GM21526 (cell line): ENCODE results near the gene ENTPD5.
"Not testable (repeated sequence)": the region's sequence is repeated elsewhere in the genome, so short reads cannot be mapped to it uniquely, and the experiment has no call there.

ENCODE experiments used
- ATAC-seq: cut with Tn5 transposase; IDR thresholded peaks from one replicate; pipeline ENCODE4 v1.9.1; 2021; ENCODE audit warnings: moderate library complexity; ENCODE audit not compliant: unreplicated experiment, low FRiP score

The ENTPD5 gene

DNA sequence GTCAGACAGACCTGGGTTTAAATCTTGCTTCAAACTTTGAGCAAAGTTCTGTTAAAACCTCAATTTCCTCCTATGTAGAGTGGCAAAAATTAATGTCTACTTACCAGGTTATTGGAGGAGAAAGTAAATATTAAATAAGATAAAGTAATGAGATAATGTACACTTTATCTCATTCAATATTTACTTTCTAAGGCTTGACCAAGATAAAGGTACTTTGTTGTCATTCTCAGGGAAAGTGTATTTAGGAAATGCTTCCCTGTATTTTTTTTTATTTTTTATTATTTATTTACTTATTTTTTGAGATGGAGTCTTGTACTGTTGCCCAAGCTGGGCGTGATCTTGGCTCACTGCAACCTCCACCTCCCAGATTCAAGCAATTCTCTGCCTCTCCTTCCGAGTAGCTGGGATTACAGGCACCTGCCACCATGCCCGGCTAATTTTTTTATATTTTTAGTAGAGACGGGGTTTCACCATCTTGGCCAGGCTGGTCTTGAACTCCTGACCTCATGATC, 73.9 kb downstream of the ENTPD5 start:
- ATAC-seq = no peak

DNA sequence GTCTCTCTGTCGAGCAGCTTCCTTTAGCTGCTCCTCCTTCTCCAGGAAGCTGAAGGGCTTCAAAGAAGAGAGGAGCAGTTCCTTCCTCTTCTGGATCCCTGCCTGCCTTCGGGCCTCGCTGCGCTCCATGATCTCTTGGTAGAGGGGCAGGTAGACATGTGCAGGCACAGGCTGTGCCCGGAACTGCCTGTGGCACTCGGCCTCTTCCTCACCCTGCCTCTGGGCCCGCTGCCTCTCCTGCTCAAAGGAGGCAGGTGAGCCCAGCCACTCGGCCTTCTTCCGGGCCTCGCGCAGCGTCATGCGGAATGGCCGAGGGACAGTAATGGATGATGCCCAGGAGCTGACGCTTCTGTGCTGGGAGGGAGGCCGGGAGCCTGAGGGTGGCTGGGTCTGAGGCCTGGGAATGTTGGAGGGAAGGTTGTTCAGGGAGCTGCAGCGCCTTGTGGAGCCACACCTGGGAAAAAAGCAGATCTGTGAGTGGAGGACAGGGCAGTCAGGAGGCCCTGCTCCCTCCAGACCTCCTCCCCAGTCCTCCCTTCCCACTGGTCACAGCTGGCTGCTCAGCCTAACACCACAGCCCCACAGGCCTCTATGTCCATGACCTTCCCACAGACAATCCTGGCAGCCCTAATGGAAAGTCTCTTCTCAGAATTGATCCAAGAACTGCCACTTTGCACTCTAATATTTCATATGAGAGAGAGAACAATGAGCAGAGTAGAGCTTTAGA, 74.5 kb downstream of the ENTPD5 start:
- ATAC-seq = no peak

DNA sequence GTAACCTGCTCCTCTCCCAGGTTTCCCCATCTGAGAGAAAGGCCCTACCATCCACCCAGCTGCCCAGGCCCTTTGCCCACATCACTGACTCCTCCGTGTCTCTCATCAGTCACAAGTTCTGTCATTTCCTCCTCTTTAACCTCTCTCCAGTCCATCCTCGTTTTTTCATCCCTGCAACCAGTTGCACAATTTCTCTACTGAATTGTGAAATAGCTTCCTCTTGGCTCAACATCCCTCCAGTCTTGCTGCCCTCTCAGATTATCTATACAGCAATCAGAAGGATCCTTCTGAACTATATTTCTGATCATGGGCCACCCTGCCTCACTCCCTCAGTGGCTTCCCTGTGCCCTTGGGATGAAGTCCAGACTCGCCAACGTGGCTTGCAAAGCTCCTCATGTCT, 76.0 kb downstream of the ENTPD5 start:
- ATAC-seq = no peak

DNA sequence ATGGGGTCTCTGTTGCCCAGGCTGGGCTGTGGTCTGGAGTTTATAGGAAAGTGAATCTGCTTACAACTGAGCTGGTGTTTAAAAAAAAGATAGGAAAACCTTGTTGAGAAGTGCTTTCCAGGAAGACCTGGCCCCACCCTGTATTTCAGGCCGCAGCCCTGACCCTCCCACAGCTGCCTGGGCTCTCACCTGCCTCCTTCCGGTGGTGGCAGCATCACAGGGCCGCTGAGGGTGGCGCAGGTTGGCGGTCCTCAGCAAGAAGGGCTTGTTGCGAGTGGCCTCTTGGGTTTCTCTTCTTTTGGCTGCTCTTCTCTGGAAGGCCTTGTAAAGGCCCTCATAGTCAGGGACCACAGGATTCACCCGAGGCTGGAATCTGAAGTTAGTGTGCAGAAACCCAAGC, 76.9 kb downstream of the ENTPD5 start:
- ATAC-seq = no peak

DNA sequence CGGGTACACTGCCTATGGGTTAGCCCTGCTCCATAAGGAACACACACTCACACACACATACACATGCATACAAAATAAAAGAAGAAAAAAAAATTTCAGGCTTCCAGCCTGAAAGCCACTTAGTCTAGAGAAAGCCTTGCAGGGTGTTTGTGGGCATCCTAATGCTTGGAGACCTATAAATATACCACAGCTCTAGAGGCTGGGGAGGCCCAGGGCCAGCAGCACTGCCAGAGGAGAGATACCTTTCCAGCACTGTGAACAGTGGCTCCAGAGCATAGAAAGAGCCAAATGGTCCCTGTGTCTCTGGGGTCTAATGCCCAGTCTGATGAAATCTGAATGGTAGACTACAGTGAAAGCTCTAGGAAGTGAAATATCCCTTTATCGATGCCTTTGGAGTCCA, 82.1 kb downstream of the ENTPD5 start:
- no peak for ATAC-seq

DNA sequence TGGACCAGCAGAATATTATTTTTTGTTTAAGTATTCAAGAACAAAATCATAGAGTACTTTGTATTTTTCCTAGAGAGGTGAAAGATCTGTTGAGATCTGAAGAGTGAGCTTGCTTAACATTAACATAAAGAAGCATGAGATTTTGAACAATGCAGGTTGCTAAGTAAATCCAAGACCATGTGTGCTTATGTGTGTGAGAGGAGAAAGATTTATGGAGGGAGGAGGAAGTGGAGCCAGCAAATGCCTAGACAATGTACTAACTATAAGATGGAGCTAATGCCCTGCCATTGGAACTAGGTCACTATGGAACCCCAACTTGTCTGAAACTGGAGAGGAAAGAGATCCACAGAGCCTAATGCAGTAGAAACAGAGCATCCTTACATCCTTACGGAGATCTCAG, 82.5 kb downstream of the ENTPD5 start:
- no peak for ATAC-seq

DNA sequence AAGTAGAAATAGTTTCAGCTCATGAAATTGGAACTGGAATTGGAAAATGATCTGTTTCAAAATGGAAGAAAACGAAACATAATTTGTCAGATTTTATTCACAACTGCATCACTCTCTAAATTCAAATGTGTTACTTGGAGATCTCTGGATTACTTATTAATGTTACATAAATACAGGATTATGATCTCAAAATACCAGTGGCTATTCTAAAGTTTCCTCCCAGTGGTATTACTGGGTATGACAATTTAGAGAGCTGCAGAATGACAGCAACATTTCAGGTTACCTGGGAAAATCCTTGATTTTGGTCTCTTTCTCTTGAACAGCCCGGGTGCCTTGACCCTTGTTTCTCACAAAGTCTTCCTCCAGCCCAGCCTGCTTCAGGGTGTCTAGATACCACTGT, 83.4 kb downstream of the ENTPD5 start:
- ATAC-seq = no peak

DNA sequence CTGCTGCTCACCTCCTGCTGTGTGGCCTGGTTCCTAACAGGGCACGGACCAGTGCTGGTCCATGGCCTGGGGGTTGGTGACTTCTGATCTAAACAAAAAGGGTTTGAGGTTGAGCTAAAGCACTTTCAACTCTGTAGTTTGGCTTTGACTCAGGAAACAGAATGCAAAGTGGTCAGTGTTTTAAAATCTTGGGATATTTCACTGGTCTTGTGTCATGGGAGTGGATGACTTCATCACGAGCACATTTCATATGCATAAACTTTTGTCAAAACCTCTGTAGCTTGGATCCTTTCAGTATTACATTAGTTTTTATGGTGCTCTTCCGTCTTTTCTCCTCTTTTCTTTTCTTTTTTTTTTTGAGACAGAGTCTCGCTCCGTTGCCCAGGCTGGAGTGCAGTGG, 94.8 kb downstream of the ENTPD5 start:
- no peak for ATAC-seq

DNA sequence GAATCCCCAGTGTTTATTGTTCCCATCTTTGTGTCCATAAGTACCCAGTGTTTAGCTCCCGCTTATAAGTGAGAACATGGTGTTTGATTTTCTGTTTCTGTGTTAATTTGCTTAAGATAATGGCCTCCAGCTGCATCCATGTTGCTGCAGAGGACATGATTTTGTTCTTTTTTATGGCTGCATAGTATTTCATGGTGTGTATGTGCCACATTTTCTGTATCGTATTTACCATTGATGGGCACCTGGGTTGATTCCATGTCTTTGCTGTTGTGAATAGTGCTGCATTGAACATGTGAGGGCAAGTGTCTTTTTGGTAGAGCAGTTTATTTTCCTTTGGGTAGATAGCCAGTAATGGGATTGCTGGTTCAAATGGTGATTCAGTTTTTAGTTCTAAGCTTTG, 99.6 kb downstream of the ENTPD5 start:
- not testable (repeated sequence) for ATAC-seq

DNA sequence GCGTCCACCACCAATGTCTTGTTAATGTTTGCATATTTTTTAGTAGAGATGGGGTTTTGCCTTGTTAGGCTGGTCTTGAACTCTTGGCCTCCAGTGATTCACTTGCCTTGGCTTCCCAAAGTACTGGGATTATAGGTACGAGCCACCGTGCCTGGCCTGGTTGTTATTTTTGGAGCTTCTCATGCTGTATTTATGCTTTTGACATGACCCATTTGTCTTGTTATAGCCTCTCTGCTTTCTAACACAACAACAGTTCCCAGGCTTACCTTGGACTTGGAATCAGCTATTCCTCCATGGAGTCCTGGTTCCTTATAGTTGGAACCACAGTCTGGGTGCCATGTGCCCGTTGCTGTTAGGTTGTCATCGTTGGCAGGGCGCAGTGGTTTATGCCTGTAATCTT, 102.8 kb downstream of the ENTPD5 start:
- no peak for ATAC-seq

DNA sequence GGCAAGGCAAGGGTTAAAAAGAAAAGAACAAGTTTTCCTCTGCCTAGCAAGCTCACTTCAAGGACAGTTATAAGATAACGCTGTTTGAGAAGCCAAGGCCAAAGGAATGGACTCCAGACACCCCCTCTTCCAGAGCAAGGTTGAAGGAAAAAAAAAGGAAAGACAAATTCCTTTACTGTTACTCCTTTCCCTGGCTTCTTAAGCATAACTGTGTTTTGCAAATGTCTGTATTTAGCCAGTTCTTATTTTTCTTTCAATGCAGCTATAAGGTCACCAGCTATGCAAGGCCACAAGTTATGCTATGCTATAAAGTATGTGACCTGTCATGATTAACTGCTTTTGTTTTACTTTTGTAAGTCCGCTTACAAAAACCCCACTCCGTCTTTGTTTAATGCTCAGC, 105.8 kb downstream of the ENTPD5 start:
- ATAC-seq = no peak

DNA sequence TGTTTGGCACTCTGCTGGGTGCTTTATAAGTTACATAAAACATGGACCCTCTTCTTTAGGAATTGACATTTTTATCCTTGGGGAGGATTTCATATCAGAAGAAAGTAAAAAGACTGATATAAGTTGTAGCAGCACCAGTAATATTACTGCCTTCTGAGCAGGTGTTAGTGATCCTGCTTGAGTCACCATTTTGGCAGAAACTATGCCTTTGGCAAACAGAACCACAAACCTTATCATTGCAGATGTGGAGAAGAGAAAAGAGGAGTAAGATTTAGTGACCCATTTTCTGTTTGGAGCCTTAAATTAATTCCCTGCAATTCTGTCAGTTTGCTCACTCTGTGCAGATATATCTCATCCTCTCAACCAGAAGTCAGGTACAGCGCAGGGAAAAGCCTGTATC, 109.4 kb downstream of the ENTPD5 start:
- ATAC-seq = no peak
